Inferior parietal cortex (tissue), 1 donor: Measurements from ENCODE around the gene EMX2.

Experiments
- DNase-seq: peaks from one replicate; pipeline ENCODE4 v3.0.0-alpha.2; 2016; ENCODE audit errors: extremely low spot score

Gene EMX2

GRCh38 chr10:117544711-117545140 is 2.2 kb downstream of the EMX2 start:
- no peak for DNase-seq

GRCh38 chr10:117545141-117546019 is 2.8 kb downstream of the EMX2 start:
- DNase-seq, result no peak

- no peak for DNase-seq
These were observed 3.6 kb downstream of the EMX2 start for GRCh38 chr10:117546020-117546580.

GRCh38 chr10:117546581-117547015 is 4.1 kb downstream of the EMX2 start:
- DNase-seq, result no peak

- DNase-seq, result no peak
These were observed 4.6 kb downstream of the EMX2 start for GRCh38 chr10:117547016-117547715.

GRCh38 chr10:117547716-117548668 is 5.4 kb downstream of the EMX2 start:
- DNase-seq, result no peak

GRCh38 chr10:117549100-117549585 is 6.6 kb downstream of the EMX2 start:
- DNase-seq, result no peak

- DNase-seq, result no peak
These were observed 7.5 kb downstream of the EMX2 start for GRCh38 chr10:117550076-117550475.

GRCh38 chr10:117550599-117551329 is 8.2 kb downstream of the EMX2 start:
- DNase-seq, result no peak

GRCh38 chr10:117551330-117552155 is 9.0 kb downstream of the EMX2 start:
- DNase-seq, result no peak

- no peak for DNase-seq
These were observed 9.6 kb downstream of the EMX2 start for GRCh38 chr10:117552156-117552631.

GRCh38 chr10:117552701-117553141 is 10.2 kb downstream of the EMX2 start:
- DNase-seq, result no peak

GRCh38 chr10:117553142-117553814 is 10.7 kb downstream of the EMX2 start:
- no peak for DNase-seq

- no peak for DNase-seq
These were observed 11.2 kb downstream of the EMX2 start for GRCh38 chr10:117553815-117554172.

GRCh38 chr10:117554241-117554814 is 11.8 kb downstream of the EMX2 start:
- no peak for DNase-seq

- DNase-seq, result no peak
These were observed 12.5 kb downstream of the EMX2 start for GRCh38 chr10:117555017-117555416.

- no peak for DNase-seq
These were observed 13.3 kb downstream of the EMX2 start for GRCh38 chr10:117555863-117556262.

GRCh38 chr10:117556356-117556755 is 13.8 kb downstream of the EMX2 start:
- DNase-seq, result no peak

- no peak for DNase-seq
These were observed 17.2 kb downstream of the EMX2 start for GRCh38 chr10:117559712-117560111.
